Fibroblast of skin of scalp (primary cell): ENCODE data around the gene PCBP2.
A peak's percentile ranks its signal among the peaks of the same experiment; 100 is the strongest.

Experiments
- DNase-seq: peaks from one replicate; pipeline ENCODE4 v3.0.0-alpha.2; 2013

PCBP2 gene

GRCh38 chr12:53510181-53510812 lies 58.4 kb downstream of the PCBP2 start:
- DNase-seq = no peak

GRCh38 chr12:53513712-53514410 lies 62.0 kb downstream of the PCBP2 start:
- no peak for DNase-seq

GRCh38 chr12:53514628-53515290 lies 62.9 kb downstream of the PCBP2 start:
- no peak for DNase-seq

GRCh38 chr12:53515291-53515680 lies 63.4 kb downstream of the PCBP2 start:
- no peak for DNase-seq

- no peak for DNase-seq
These were observed 65.0 kb downstream of the PCBP2 start for GRCh38 chr12:53516758-53517455.

DNA sequence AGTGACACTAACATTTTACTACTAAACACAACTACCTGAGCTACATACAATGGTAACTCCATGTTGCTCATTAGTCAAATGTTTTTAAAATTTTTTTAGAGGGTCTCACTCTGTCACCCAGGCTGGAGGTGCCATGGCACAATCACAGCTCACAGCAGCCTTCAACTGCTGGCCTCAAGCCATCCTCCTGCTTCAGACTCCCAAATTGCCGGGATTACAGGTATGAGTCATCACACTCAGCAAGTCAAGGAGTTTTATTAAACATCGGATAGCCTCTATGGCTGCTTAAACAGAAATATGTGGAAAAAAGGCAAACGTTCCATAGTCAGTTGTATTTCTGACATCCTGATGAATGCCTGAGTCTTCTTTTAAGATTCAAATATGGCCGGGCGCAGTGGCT lies 66.5 kb downstream of the PCBP2 start:
- DNase-seq = peak; percentile 9

- DNase-seq = no peak
These were observed 71.2 kb downstream of the PCBP2 start for GRCh38 chr12:53523131-53523530.

- DNase-seq = no peak
These were observed 72.6 kb downstream of the PCBP2 start for GRCh38 chr12:53524476-53524875.

GRCh38 chr12:53530061-53530460 lies 78.2 kb downstream of the PCBP2 start:
- DNase-seq = no peak
